Liver (tissue), 9 donors: Measurements from ENCODE around the gene ZNF729. TPM values are rescaled to one million over a fixed set of nuclear protein-coding genes. Genes with fewer than 3 reads are reported as not detected.

Experiments
- DNase-seq: peaks from one replicate; pipeline ENCODE4 v3.0.0-alpha.2; 2017; ENCODE audit warnings: low spot score
- H3K27ac ChIP-seq, 2 donors: one replicate each; pipeline ENCODE4 v1.7.0; 2013; ENCODE audit warnings: inconsistent platforms in 2 of 2, low read length in 2 of 2, control low read depth in 1 of 2, low read depth in 1 of 2, mild to moderate bottlenecking in 1 of 2
- H3K27me3 ChIP-seq, 4 donors: one replicate each; pipeline versions ENCODE4 v1.6.1 to v1.7.0; 2013; ENCODE audit warnings: low read length in 3 of 4, inconsistent platforms in 1 of 4, mild to moderate bottlenecking in 1 of 4, moderate library complexity in 1 of 4; ENCODE audit not compliant: control insufficient read depth in 4 of 4, insufficient read depth in 4 of 4
- H3K36me3 ChIP-seq, 4 donors: one replicate each; pipeline versions ENCODE4 v1.6.1 to v1.7.0; 2013; ENCODE audit warnings: low read length in 3 of 4, mild to moderate bottlenecking in 3 of 4, low read depth in 1 of 4, moderate library complexity in 1 of 4; ENCODE audit not compliant: control insufficient read depth in 4 of 4, insufficient read depth in 3 of 4
- H3K4me1 ChIP-seq, 4 donors: one replicate each; pipeline versions ENCODE4 v1.6.1 to v1.7.0; 2013; ENCODE audit warnings: low read length in 3 of 4, mild to moderate bottlenecking in 3 of 4, moderate library complexity in 1 of 4; ENCODE audit not compliant: control insufficient read depth in 4 of 4, insufficient read depth in 4 of 4
- H3K4me3 ChIP-seq, 3 donors: one replicate each; pipeline versions ENCODE4 v1.6.1 to v1.7.0; 2013; ENCODE audit warnings: low read length in 3 of 3, control low read depth in 1 of 3, low read depth in 1 of 3, mild to moderate bottlenecking in 1 of 3
- H3K9ac ChIP-seq, 2 donors: one replicate each; pipeline ENCODE4 v1.7.0; 2013; ENCODE audit warnings: low read length in 2 of 2, mild to moderate bottlenecking in 2 of 2, moderate library complexity in 2 of 2, control low read depth in 1 of 2, low read depth in 1 of 2
- H3K9me3 ChIP-seq, 4 donors: one replicate each; pipeline versions ENCODE4 v1.6.1 to v1.7.0; 2013; ENCODE audit warnings: low read length in 3 of 4; ENCODE audit not compliant: control insufficient read depth in 4 of 4
- ATF3 ChIP-seq: IDR thresholded peaks from 2 replicates; pipeline ENCODE4 v1.6.1; 2016; ENCODE audit warnings: antibody characterized with exemption
- CTCF ChIP-seq: fragments of 150-350 bp; IDR thresholded peaks from 2 replicates; pipeline ENCODE4 v1.5.1; 2017; ENCODE audit warnings: improper control_type of control experiment, low read depth, low read length; ENCODE audit not compliant: missing input control
- EGR1 ChIP-seq, 2 donors: IDR thresholded peaks; 2 replicates each; pipeline ENCODE4 v1.6.1; 2016 to 2018; ENCODE audit warnings: antibody characterized with exemption in 2 of 2, low read depth in 2 of 2
- FOXA1 ChIP-seq: IDR thresholded peaks from 2 replicates; pipeline ENCODE4 v1.6.1; 2016; ENCODE audit warnings: antibody characterized with exemption
- FOXA2 ChIP-seq: IDR thresholded peaks from 2 replicates; pipeline ENCODE4 v1.6.1; 2016; ENCODE audit warnings: antibody characterized with exemption
- HNF4A ChIP-seq, 2 donors: conservative IDR thresholded peaks; 2 replicates each; pipeline ENCODE4 v1.6.1; 2016; ENCODE audit warnings: antibody characterized with exemption in 2 of 2, mild to moderate bottlenecking in 2 of 2
- HNF4G ChIP-seq: IDR thresholded peaks from 2 replicates; pipeline ENCODE4 v1.6.1; 2016; ENCODE audit warnings: antibody characterized with exemption
- JUND ChIP-seq, 2 donors: IDR thresholded peaks; 2 replicates each; pipeline ENCODE4 v1.6.1; 2016; ENCODE audit warnings: antibody characterized with exemption in 2 of 2
- MAX ChIP-seq: IDR thresholded peaks from 2 replicates; pipeline ENCODE4 v1.6.1; 2016; ENCODE audit warnings: antibody characterized with exemption
- NR2F2 ChIP-seq: IDR thresholded peaks from 2 replicates; pipeline ENCODE4 v1.6.1; 2016; ENCODE audit warnings: antibody characterized with exemption
- REST ChIP-seq: IDR thresholded peaks from 2 replicates; pipeline ENCODE4 v1.6.1; 2016; ENCODE audit warnings: antibody characterized with exemption, mild to moderate bottlenecking
- TAF1 ChIP-seq: conservative IDR thresholded peaks from 2 replicates; pipeline ENCODE4 v1.6.1; 2016; ENCODE audit warnings: antibody characterized with exemption, mild to moderate bottlenecking
- YY1 ChIP-seq: IDR thresholded peaks from 2 replicates; pipeline ENCODE4 v1.6.1; 2016; ENCODE audit warnings: antibody characterized with exemption, mild to moderate bottlenecking
- WGBS: extraction: QIAGEN DNeasy Blood & Tissue Kit; methylation state at CpG from one replicate; pipeline ENCODE4 v1.1.7; 2013; 5-methylcytosine and 5-hydroxymethylcytosine counted together
- polyA plus RNA-seq, 2 donors: library from polyadenylated mRNA; stranded (reverse) in 1 of 2; unstranded in 1 of 2; fragments of 200-250 nt in 1 of 2; fragments of >200 nt in 1 of 2; fragmentation: Nextera tagmentation in 1 of 2; extraction: Ambion mirVana in 1 of 2; gene quantifications; one replicate each; pipeline versions ENCODE4 v1.2.1 to v1.2.3, GENCODE V29; 2013 to 2015
- total RNA-seq, 2 donors: library from RNA; depleted of rRNA; stranded (reverse); fragments of >200 nt; gene quantifications; one replicate each; pipeline ENCODE4 v1.2.3, GENCODE V29; 2014
- donor health status: healthy.
- donor health status: healthy.
- donor health status: healthy.
- donor health status: healthy.
- donor health status: healthy.

Gene ZNF729
- total and polyA plus RNA-seq, 4 donors, result not detected

GRCh38 chr19:22332924-22333323 lies 46.7 kb downstream of the ZNF729 start:
- Histone ChIP-seq H3K9ac (no peak overlapping the region), H3K27me3 (no peaks in the 10 kb centered on the region), H3K4me3 (peak overlapping the region in 1 of 3 donors; percentile 31), H3K27ac (no peak overlapping the region), H3K4me1 (no peaks in the 10 kb centered on the region), H3K9me3 (peaks cover 0 to 18% (median 12%) of the 10 kb centered on the region in 4 donors), H3K36me3 (no peaks in the 10 kb centered on the region)
- no peak for DNase-seq
- TF ChIP-seq HNF4G (no peak), ATF3 (no peak), EGR1 (IDR thresholded peaks at IDR 0.05; ENCODE audit: low read depth in 2 of 2) (no peak), FOXA1 (no peak), YY1 (no peak), FOXA2 (no peak), TAF1 (no peak)

- peaks cover 0 to 14% (median 6%) of the 10 kb centered on the region in 4 donors for H3K9me3 ChIP-seq
- H3K27me3 ChIP-seq, result no peaks in the 10 kb centered on the region
- no peaks in the 10 kb centered on the region for H3K4me1 ChIP-seq
- 77% methylated on average over 2 of the region's 2 CpGs for WGBS
- no peak overlapping the region for H3K27ac ChIP-seq
- DNase-seq, result no peak
- H3K4me3 ChIP-seq, result no peak overlapping the region
- H3K36me3 ChIP-seq, result no peaks in the 10 kb centered on the region
- H3K9ac ChIP-seq, result no peak overlapping the region
- no peak for TF ChIP-seq HNF4A (conservative IDR thresholded peaks at IDR 0.05)
- TF ChIP-seq YY1, result no peak
- no peak for TF ChIP-seq TAF1
- no peak for TF ChIP-seq HNF4G
- TF ChIP-seq MAX, result no peak
- no peak for TF ChIP-seq EGR1 (IDR thresholded peaks at IDR 0.05; ENCODE audit: low read depth in 2 of 2)
- TF ChIP-seq FOXA1, result no peak
Measured at GRCh38 chr19:22335716-22336115, 49.5 kb downstream of the ZNF729 start.

DNA sequence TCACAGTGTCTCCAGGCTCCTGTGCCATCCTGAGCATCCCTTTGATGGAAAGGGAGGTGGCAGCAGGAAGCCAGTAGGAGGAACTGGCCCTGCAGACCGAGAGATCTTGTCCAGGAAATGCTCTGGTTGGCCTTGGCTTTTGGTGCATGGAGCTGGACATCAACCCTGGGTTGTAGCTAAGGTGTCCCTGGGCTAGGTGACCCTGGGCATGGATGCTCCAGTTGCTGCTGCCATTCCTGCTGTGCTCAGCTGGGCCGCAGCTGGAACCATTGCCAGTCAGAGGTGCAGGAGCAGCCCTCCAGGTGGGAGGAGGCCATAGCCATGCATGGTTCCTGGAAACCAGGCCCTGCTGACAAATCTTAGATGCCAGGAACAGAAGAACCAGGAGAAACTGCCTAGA lies 68.4 kb downstream of the ZNF729 start:
- Histone ChIP-seq H3K4me1 (no peaks in the 10 kb centered on the region), H3K27me3 (no peaks in the 10 kb centered on the region), H3K27ac (no peak overlapping the region), H3K4me3 (peak overlapping the region in 2 of 3 donors; percentile 11 to 16), H3K9ac (no peak overlapping the region), H3K36me3 (no peaks in the 10 kb centered on the region), H3K9me3 (peaks cover 3 to 8% (median 7%) of the 10 kb centered on the region in 4 donors)
- TF ChIP-seq HNF4G (no peak), CTCF (no peak), ATF3 (no peak), HNF4A (conservative IDR thresholded peaks at IDR 0.05) (no peak), MAX (no peak), REST (no peak), NR2F2 (no peak), FOXA1 (no peak), JUND (IDR thresholded peaks at IDR 0.05) (no peak)
- WGBS, result 59% methylated on average over 2 of the region's 2 CpGs
- DNase-seq, result no peak
